H1 (cell line): ENCODE data around the gene OR5A1. TPM values are rescaled to one million over a fixed set of nuclear protein-coding genes. Genes with fewer than 3 reads are reported as not detected.

Experiments
- CTCF ChIA-PET: fragments of 300-600 bp; sonication (Branson Sonifier 250); formaldehyde crosslinking; loops from one replicate; lab custom pipeline; 2021; ENCODE audit not compliant: partially characterized antibody; lab: Charles Lee
- POLR2A ChIA-PET: fragments of 300-600 bp; sonication (Branson Sonifier 250); formaldehyde crosslinking; loops from one replicate; lab custom pipeline; 2021; ENCODE audit warnings: inconsistent platforms; ENCODE audit not compliant: partially characterized antibody; lab: Charles Lee
- DNase-seq, 2 experiments: peaks; one replicate each; pipeline versions ENCODE4 v3.0.0 to v3.0.0-alpha.2; 2010 to 2022; ENCODE audit warnings: low spot score in 2 of 2, low read depth in 1 of 2, mixed read lengths in 1 of 2
- FAIRE-seq: peaks from 2 replicates; lab custom pipeline; 2011; peaks lifted over from hg19 to GRCh38; lab: Jason Lieb, UNC
- H2AFZ ChIP-seq: 2 replicates; pipeline ENCODE4 v1.8.1; 2012; ENCODE audit warnings: low read length, inconsistent platforms
- H2AK5ac ChIP-seq: 2 replicates; pipeline ENCODE4 v1.6.1; 2013; ENCODE audit warnings: low read depth, low read length
- H2BK120ac ChIP-seq: replicated peaks from 2 replicates; pipeline ENCODE3; 2013; ENCODE audit warnings: low read depth, low read length, inconsistent platforms
- H2BK12ac ChIP-seq: 2 replicates; pipeline ENCODE4 v1.6.1; 2013; ENCODE audit warnings: low read depth, low read length
- H2BK15ac ChIP-seq: 2 replicates; pipeline ENCODE4 v1.6.1; 2013; ENCODE audit warnings: low read length
- H2BK20ac ChIP-seq: 2 replicates; pipeline ENCODE4 v1.6.1; 2013; ENCODE audit warnings: low read length
- H2BK5ac ChIP-seq: 2 replicates; pipeline ENCODE4 v1.6.1; 2013; ENCODE audit warnings: low read depth, low read length
- H3K14ac ChIP-seq: 2 replicates; pipeline ENCODE4 v1.6.1; 2013; ENCODE audit warnings: inconsistent platforms; ENCODE audit not compliant: insufficient read length
- H3K18ac ChIP-seq: 2 replicates; pipeline ENCODE4 v1.6.1; 2013; ENCODE audit warnings: low read length; ENCODE audit errors: extremely low read depth
- H3K23ac ChIP-seq: 2 replicates; pipeline ENCODE4 v1.6.1; 2013; ENCODE audit warnings: inconsistent platforms; ENCODE audit not compliant: insufficient read length
- H3K23me2 ChIP-seq: 2 replicates; pipeline ENCODE4 v1.6.1; 2013; ENCODE audit warnings: low read depth, low read length
- H3K27ac ChIP-seq: 2 replicates; pipeline ENCODE4 v1.6.1; 2011; ENCODE audit warnings: low read depth, low read length, inconsistent platforms
- H3K27me3 ChIP-seq, 4 experiments: replicated peaks in 1 of 4; 1 replicate in 1 of 4; 2 replicates in 3 of 4; pipeline versions ENCODE4 v1.6.1 to v1.8.1; 2011 to 2013; ENCODE audit warnings: low read length in 3 of 4, mild to moderate bottlenecking in 3 of 4, inconsistent platforms in 2 of 4, mixed read lengths in 2 of 4, moderate library complexity in 1 of 4; ENCODE audit not compliant: control insufficient read depth in 3 of 4, insufficient read depth in 3 of 4; ENCODE audit errors: extremely low read depth in 1 of 4
- H3K36me3 ChIP-seq, 4 experiments: 2 replicates each; pipeline versions ENCODE4 v1.6.1 to v1.8.1; 2011 to 2013; ENCODE audit warnings: mild to moderate bottlenecking in 4 of 4, low read length in 3 of 4, moderate library complexity in 2 of 4, control low read depth in 1 of 4, inconsistent platforms in 1 of 4; ENCODE audit not compliant: insufficient read depth in 4 of 4, control insufficient read depth in 2 of 4
- H3K4ac ChIP-seq: replicated peaks from 2 replicates; pipeline ENCODE3; 2013; ENCODE audit warnings: low read length, low read depth, mixed read lengths, inconsistent platforms; ENCODE audit not compliant: insufficient read length
- H3K4me1 ChIP-seq, 4 experiments: replicated peaks in 1 of 4; 1 replicate in 1 of 4; 2 replicates in 3 of 4; pipeline versions ENCODE4 v1.6.1 to v1.8.1; 2011 to 2013; ENCODE audit warnings: low read length in 3 of 4, inconsistent platforms in 2 of 4, mixed read lengths in 1 of 4; ENCODE audit not compliant: insufficient read depth in 4 of 4, control insufficient read depth in 3 of 4
- H3K4me2 ChIP-seq, 2 experiments: 2 replicates each; pipeline versions ENCODE4 v1.6.1 to v1.8.1; 2011 to 2013; ENCODE audit warnings: low read depth in 2 of 2, low read length in 2 of 2, control low read depth in 1 of 2, inconsistent platforms in 1 of 2, mild to moderate bottlenecking in 1 of 2; ENCODE audit not compliant: insufficient read depth in 1 of 2
- H3K4me3 ChIP-seq, 4 experiments: fragments of 200-600, 300-600 bp in 1 of 4; sonication (generic), shearing (Covaris generic), sonication (Bioruptor Twin) in 1 of 4; 2 replicates each; pipeline versions ENCODE4 v1.5.1 to v1.8.1; 2011 to 2016; ENCODE audit warnings: low read length in 4 of 4, low read depth in 3 of 4, control low read depth in 2 of 4, inconsistent platforms in 2 of 4, mild to moderate bottlenecking in 2 of 4, mixed read lengths in 1 of 4, moderate library complexity in 1 of 4; ENCODE audit not compliant: insufficient read depth in 2 of 4; ENCODE audit errors: extremely low read depth in 1 of 4
- H3K56ac ChIP-seq: replicated peaks from 2 replicates; pipeline ENCODE3; 2013; ENCODE audit warnings: low read depth, mild to moderate bottlenecking, mixed read lengths, low read length, inconsistent platforms; ENCODE audit not compliant: insufficient read length
- H3K79me1 ChIP-seq: 2 replicates; pipeline ENCODE4 v1.6.1; 2013; ENCODE audit warnings: low read depth, low read length, control low read depth
- H3K79me2 ChIP-seq, 2 experiments: 2 replicates each; pipeline versions ENCODE4 v1.6.1 to v1.8.1; 2012 to 2013; ENCODE audit warnings: low read length in 2 of 2, mild to moderate bottlenecking in 2 of 2, inconsistent platforms in 1 of 2; ENCODE audit not compliant: insufficient read depth in 2 of 2, control insufficient read depth in 1 of 2
- H3K9ac ChIP-seq, 4 experiments: replicated peaks in 1 of 4; 1 replicate in 1 of 4; 2 replicates in 3 of 4; pipeline versions ENCODE4 v1.6.1 to v1.8.1; 2011 to 2013; ENCODE audit warnings: low read depth in 3 of 4, low read length in 3 of 4, control low read depth in 2 of 4, mild to moderate bottlenecking in 2 of 4, moderate library complexity in 2 of 4, inconsistent platforms in 1 of 4; ENCODE audit errors: extremely low read depth in 1 of 4
- H3K9me3 ChIP-seq, 2 experiments: 2 replicates each; pipeline versions ENCODE4 v1.6.1 to v1.8.1; 2012 to 2013; ENCODE audit warnings: mild to moderate bottlenecking in 2 of 2, moderate library complexity in 2 of 2, control low read depth in 1 of 2, inconsistent platforms in 1 of 2, low read depth in 1 of 2, low read length in 1 of 2, mixed read lengths in 1 of 2; ENCODE audit not compliant: insufficient read depth in 2 of 2
- H4K20me1 ChIP-seq, 2 experiments: replicated peaks in 1 of 2; 2 replicates each; pipeline versions ENCODE3 to v1.8.1; 2011 to 2013; ENCODE audit warnings: inconsistent platforms in 2 of 2, low read length in 2 of 2, mild to moderate bottlenecking in 1 of 2; ENCODE audit not compliant: insufficient read depth in 2 of 2, control insufficient read depth in 1 of 2
- H4K5ac ChIP-seq: 2 replicates; pipeline ENCODE4 v1.6.1; 2013; ENCODE audit warnings: low read length, low read depth, mixed read lengths, inconsistent platforms; ENCODE audit not compliant: insufficient read length
- H4K8ac ChIP-seq: 2 replicates; pipeline ENCODE4 v1.8.0; 2013; ENCODE audit warnings: mild to moderate bottlenecking, moderate library complexity, low read length, inconsistent platforms; ENCODE audit not compliant: insufficient read depth; ENCODE audit errors: extremely low read depth
- H4K91ac ChIP-seq: replicated peaks from 2 replicates; pipeline ENCODE3; 2013; ENCODE audit warnings: low read length, mixed read lengths, inconsistent platforms; ENCODE audit not compliant: insufficient read length
- E2F6 ChIP-seq: IDR thresholded peaks from 2 replicates; pipeline ENCODE4 v1.6.1; 2012; ENCODE audit warnings: inconsistent platforms
- FOSL1 ChIP-seq: IDR thresholded peaks from 2 replicates; pipeline ENCODE4 v1.6.1; 2011; ENCODE audit warnings: mild to moderate bottlenecking, low read depth, low read length, moderate library complexity; ENCODE audit not compliant: insufficient read depth
- SAP30 ChIP-seq: fragments of 300-600 bp; sonication (generic); IDR thresholded peaks from 2 replicates; pipeline ENCODE4 v1.7.1; 2012; ENCODE audit warnings: low read length, moderate library complexity, mild to moderate bottlenecking, inconsistent platforms; ENCODE audit not compliant: insufficient read depth, insufficient replicate concordance
- WGBS, 2 experiments: shearing (Covaris generic) in 1 of 2; methylation state at CpG; one replicate each; pipeline versions ENCODE4 v1.1.6 to v1.1.7; 2013 to 2015; ENCODE audit warnings: low lambda C conversion rate in 2 of 2, mixed read lengths in 2 of 2, inconsistent platforms in 1 of 2, low coverage in 1 of 2, missing lambda C conversion rate in 1 of 2; ENCODE audit not compliant: insufficient replicate concordance in 2 of 2, insufficient coverage in 1 of 2, insufficient read length in 1 of 2; ENCODE audit errors: extremely low coverage in 1 of 2, missing lambda C conversion rate in 1 of 2; 5-methylcytosine and 5-hydroxymethylcytosine counted together
- polyA plus RNA-seq, 7 experiments: library from polyadenylated mRNA; depleted of rRNA in 3 of 7; stranded (reverse) in 5 of 7; unstranded in 2 of 7; fragments of >200 nt in 5 of 7; fragments of 200-250 nt in 2 of 7; gene quantifications; 1 replicate in 5 of 7; 2 replicates in 1 of 7; 4 replicates in 1 of 7; pipeline versions ENCODE4 v1.2.1 to v1.2.3, GENCODE V29; 2011 to 2013; ENCODE audit warnings: missing spikeins in 2 of 7, mixed read lengths in 2 of 7
- total RNA-seq: library from RNA; stranded (reverse); fragmentation: NEBNext Ultra II Directional; extraction: Animal tissue kit (Norgen Biotek cat#: 25700); gene quantifications from 2 replicates; pipeline ENCODE4 v1.2.1, GENCODE V29; 2021

OR5A1 gene
- total and polyA plus RNA-seq, 2 of the 8 experiments (the other 6 are each of a cell fraction or from before 2014, with no cell fraction given) = not detected

DNA sequence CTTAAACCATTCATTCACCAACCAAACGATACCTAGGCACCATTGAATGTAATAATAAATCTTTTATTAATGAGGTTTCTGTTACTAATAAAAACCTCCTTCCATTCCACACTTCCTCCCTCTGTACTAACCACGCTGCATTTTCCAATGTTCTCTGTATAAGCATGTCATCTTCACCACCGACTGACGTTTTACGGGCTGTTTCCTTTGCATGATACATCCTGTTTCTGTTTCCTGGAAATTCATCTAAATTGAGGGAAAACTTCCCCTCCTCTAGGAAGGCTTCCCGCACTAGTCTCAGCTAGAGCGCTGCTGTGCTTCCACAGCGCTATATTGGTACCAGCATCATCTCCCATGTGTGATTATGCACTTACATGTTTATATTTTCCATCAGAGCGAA is 38.9 kb downstream of the OR5A1 start:
- no peak overlapping the region for H3K56ac ChIP-seq

More for the DNA sequence above, 38.9 kb downstream of the OR5A1 start:
- H3K79me1 ChIP-seq = no peaks in the 10 kb centered on the region
- 82% methylated on average over 9 of the region's 9 CpGs; no CpG with 5 or more reads in 1 of the 2 experiments for WGBS, 2 experiments
- H3K79me2 ChIP-seq = no peaks in the 10 kb centered on the region
- H4K20me1 ChIP-seq = no peaks in the 10 kb centered on the region
- H2AFZ ChIP-seq = no peak overlapping the region
- H3K23ac ChIP-seq = no peak overlapping the region
- H3K4me1 ChIP-seq = no peaks in the 10 kb centered on the region
- H3K36me3 ChIP-seq = no peaks in the 10 kb centered on the region
- no peak overlapping the region for H3K9ac ChIP-seq
- H3K14ac ChIP-seq = no peak overlapping the region
- ChIA-PET POLR2A (no interaction called here), CTCF (no interaction called here)
- H4K91ac ChIP-seq = no peak overlapping the region
- H3K18ac ChIP-seq = no peak overlapping the region
- H4K5ac ChIP-seq = no peak overlapping the region
- H2BK120ac ChIP-seq = no peak overlapping the region
- no peaks in the 10 kb centered on the region; the same call in 1 of the 2 replicates for H3K23me2 ChIP-seq
- H4K8ac ChIP-seq = no peak overlapping the region
- no peak overlapping the region for H2BK15ac ChIP-seq
- H2AK5ac ChIP-seq = no peak overlapping the region
- no peaks in the 10 kb centered on the region for H3K9me3 ChIP-seq
- H3K4me3 ChIP-seq = no peak overlapping the region
- TF ChIP-seq FOSL1 (no peak), SAP30 (no peak), E2F6 (no peak)
- no peak overlapping the region for H3K4me2 ChIP-seq
- H2BK5ac ChIP-seq = no peak overlapping the region
- no peak overlapping the region for H3K27ac ChIP-seq
- no peaks in the 10 kb centered on the region for H3K27me3 ChIP-seq
- no peak overlapping the region for H3K4ac ChIP-seq
- FAIRE-seq (no peak), DNase-seq (no peak)
- no peak overlapping the region for H2BK20ac ChIP-seq
- H2BK12ac ChIP-seq = no peak overlapping the region
